ENCODE data around the gene CYB561A3. TPM values are rescaled to one million over a fixed set of nuclear protein-coding genes. Genes with fewer than 3 reads are reported as not detected.

CYB561A3 gene
- total RNA-seq, 1 donor = 151 TPM

- Histone ChIP-seq H3K79me2 (ENCODE audit: insufficient read depth, low read length) (peaks cover 26% of the 10 kb centered on the region), H3K4me3 (ENCODE audit: insufficient read depth, low read length) (no peak overlapping the region), H2AFZ (ENCODE audit: low read length) (no peak overlapping the region), H3K4me2 (ENCODE audit: insufficient read depth, low read length) (no peak overlapping the region), H3K36me3 (ENCODE audit: insufficient read depth, low read length) (peaks cover 35% of the 10 kb centered on the region), H3K4me1 (ENCODE audit: insufficient read depth, low read length) (peaks cover 18% of the 10 kb centered on the region), H3K9me3 (ENCODE audit: low read depth, low read length) (no peaks in the 10 kb centered on the region), H3K27me3 (ENCODE audit: insufficient read depth, low read length) (no peaks in the 10 kb centered on the region), H3K27ac (ENCODE audit: low read depth, low read length) (no peak overlapping the region), H4K20me1 (ENCODE audit: insufficient read depth, low read length) (peaks cover 13% of the 10 kb centered on the region)
- DNase-seq (ENCODE audit: insufficient read length, low spot score, missing footprints) = peak; percentile 45
- no peak for TF ChIP-seq CTCF (IDR thresholded peaks at IDR 0.05; ENCODE audit: extremely low read depth, low read depth, low read length)
These were observed 4.3 kb downstream of the CYB561A3 start for GRCh38 chr11:61357233-61357893.

- H3K9me3 ChIP-seq (ENCODE audit: low read depth, low read length) = no peaks in the 10 kb centered on the region
- TF ChIP-seq CTCF (IDR thresholded peaks at IDR 0.05; ENCODE audit: extremely low read depth, low read depth, low read length) = no peak
- DNase-seq (ENCODE audit: insufficient read length, low spot score, missing footprints) = no peak
These were observed 5.0 kb downstream of the CYB561A3 start for GRCh38 chr11:61356706-61357105.

GRCh38 chr11:61354208-61354607 lies 7.5 kb downstream of the CYB561A3 start:
- peaks cover 9% of the 10 kb centered on the region for H3K79me2 ChIP-seq (ENCODE audit: insufficient read depth, low read length)
- peaks cover 10% of the 10 kb centered on the region for H4K20me1 ChIP-seq (ENCODE audit: insufficient read depth, low read length)
- H3K4me2 ChIP-seq (ENCODE audit: insufficient read depth, low read length) = no peak overlapping the region
- no peaks in the 10 kb centered on the region for H3K9me3 ChIP-seq (ENCODE audit: low read depth, low read length)
- no peak overlapping the region for H3K27ac ChIP-seq (ENCODE audit: low read depth, low read length)
- DNase-seq (ENCODE audit: insufficient read length, low spot score, missing footprints) = no peak
- TF ChIP-seq CTCF (IDR thresholded peaks at IDR 0.05; ENCODE audit: extremely low read depth, low read depth, low read length) = no peak
- peaks cover 58% of the 10 kb centered on the region for H3K36me3 ChIP-seq (ENCODE audit: insufficient read depth, low read length)
- no peak overlapping the region for H2AFZ ChIP-seq (ENCODE audit: low read length)
- no peaks in the 10 kb centered on the region for H3K4me1 ChIP-seq (ENCODE audit: insufficient read depth, low read length)
- H3K27me3 ChIP-seq (ENCODE audit: insufficient read depth, low read length) = no peaks in the 10 kb centered on the region
- H3K4me3 ChIP-seq (ENCODE audit: insufficient read depth, low read length) = no peak overlapping the region

More at GRCh38 chr11:61356706-61357105, 5.0 kb downstream of the CYB561A3 start:
- Histone ChIP-seq H2AFZ (ENCODE audit: low read length) (no peak overlapping the region), H3K36me3 (ENCODE audit: insufficient read depth, low read length) (peaks cover 41% of the 10 kb centered on the region), H3K4me3 (ENCODE audit: insufficient read depth, low read length) (no peak overlapping the region), H3K4me2 (ENCODE audit: insufficient read depth, low read length) (no peak overlapping the region), H3K27ac (ENCODE audit: low read depth, low read length) (peak overlapping the region; percentile 12), H3K27me3 (ENCODE audit: insufficient read depth, low read length) (no peaks in the 10 kb centered on the region), H3K79me2 (ENCODE audit: insufficient read depth, low read length) (peaks cover 24% of the 10 kb centered on the region), H3K4me1 (ENCODE audit: insufficient read depth, low read length) (peaks cover 17% of the 10 kb centered on the region), H4K20me1 (ENCODE audit: insufficient read depth, low read length) (peaks cover 13% of the 10 kb centered on the region)

- H2AFZ ChIP-seq (ENCODE audit: low read length) = no peak overlapping the region
- peaks cover 66% of the 10 kb centered on the region for H3K36me3 ChIP-seq (ENCODE audit: insufficient read depth, low read length)
- H4K20me1 ChIP-seq (ENCODE audit: insufficient read depth, low read length) = peaks cover 10% of the 10 kb centered on the region
- H3K4me2 ChIP-seq (ENCODE audit: insufficient read depth, low read length) = no peak overlapping the region
- no peaks in the 10 kb centered on the region for H3K27me3 ChIP-seq (ENCODE audit: insufficient read depth, low read length)
- no peak for TF ChIP-seq CTCF (IDR thresholded peaks at IDR 0.05; ENCODE audit: extremely low read depth, low read depth, low read length)
- no peaks in the 10 kb centered on the region for H3K4me1 ChIP-seq (ENCODE audit: insufficient read depth, low read length)
- DNase-seq (ENCODE audit: insufficient read length, low spot score, missing footprints) = peak; percentile 58
- no peak overlapping the region for H3K27ac ChIP-seq (ENCODE audit: low read depth, low read length)
- peaks cover 8% of the 10 kb centered on the region for H3K79me2 ChIP-seq (ENCODE audit: insufficient read depth, low read length)
- no peak overlapping the region for H3K4me3 ChIP-seq (ENCODE audit: insufficient read depth, low read length)
- H3K9me3 ChIP-seq (ENCODE audit: low read depth, low read length) = no peaks in the 10 kb centered on the region
These were observed 8.3 kb downstream of the CYB561A3 start for GRCh38 chr11:61353131-61354067.

Measured in osteoblast (primary cell).